ENCODE measurements around the gene BTBD9. TPM values are rescaled to one million over a fixed set of nuclear protein-coding genes. Genes with fewer than 3 reads are reported as not detected.

BTBD9 gene
- total RNA-seq, 1 experiment from 2014 or later: 8.9 TPM

DNA sequence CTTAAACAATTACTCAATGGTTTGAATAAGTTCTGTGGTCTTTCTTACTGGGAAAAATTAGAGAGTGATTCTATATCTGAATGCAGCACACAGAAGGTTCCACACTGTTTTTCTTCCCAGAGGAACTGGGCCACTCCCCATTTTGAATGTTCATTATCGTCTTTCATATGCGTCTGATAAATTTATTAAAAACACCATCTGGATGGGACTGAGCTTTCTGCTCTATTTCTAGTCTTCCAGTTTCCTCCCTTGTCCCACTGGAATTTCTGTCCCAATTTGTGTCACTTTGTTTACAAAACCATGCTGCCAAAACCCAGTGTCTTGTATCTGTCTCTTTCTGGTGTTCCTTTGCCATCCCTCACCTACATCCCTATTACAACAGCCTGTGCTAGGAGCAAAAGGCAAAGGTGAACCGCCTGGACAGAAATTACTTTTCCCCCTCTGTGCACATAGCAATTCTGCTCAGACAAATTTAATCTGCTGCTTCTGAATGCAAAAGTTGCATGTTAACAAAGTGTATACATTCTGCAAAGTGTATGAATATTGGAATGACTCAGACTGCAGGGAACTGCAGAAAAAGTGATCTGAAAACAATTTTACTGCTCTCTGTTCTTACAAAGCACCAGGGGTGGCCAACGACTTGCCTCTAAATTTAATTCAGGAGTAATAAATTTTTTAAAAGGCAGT lies 333.6 kb downstream of the BTBD9 start:
- Histone ChIP-seq H3K23me2 (ENCODE audit: insufficient read length, low read depth, low read length, poor library complexity, severe bottlenecking) (no peaks in the 10 kb centered on the region), H3K4me1 (ENCODE audit: insufficient read depth, low read length) (no peaks in the 10 kb centered on the region), H3K9me3 (ENCODE audit: control insufficient read depth, low read depth, low read length) (no peaks in the 10 kb centered on the region), H3K4ac (ENCODE audit: low read depth, low read length) (no peak overlapping the region), H3K9ac (ENCODE audit: extremely low read depth, insufficient read length, low read length) (no peak overlapping the region), H3K79me2 (ENCODE audit: insufficient read depth, low read length) (no peaks in the 10 kb centered on the region), H2BK20ac (ENCODE audit: low read depth, low read length, poor library complexity, severe bottlenecking) (no peak overlapping the region), H2BK15ac (ENCODE audit: low read depth, low read length) (no peak overlapping the region), H4K5ac (ENCODE audit: insufficient read length, low read depth, low read length) (no peak overlapping the region), H3K79me1 (ENCODE audit: insufficient read depth, low read depth, low read length, poor library complexity, severe bottlenecking) (no peaks in the 10 kb centered on the region), H3K27me3 (ENCODE audit: insufficient read depth, low read length) (no peaks in the 10 kb centered on the region), H2AFZ (ENCODE audit: low read length) (no peak overlapping the region), H3K18ac (ENCODE audit: insufficient read length, low read depth, low read length) (no peak overlapping the region), H3K56ac (ENCODE audit: insufficient read length, low read depth, low read length) (no peak overlapping the region), H4K8ac (replicated peaks; ENCODE audit: insufficient read length, low read depth, low read length) (no peak overlapping the region), H4K20me1 (ENCODE audit: control insufficient read depth, insufficient read depth, insufficient read length) (no peaks in the 10 kb centered on the region), H4K91ac (ENCODE audit: insufficient read length, low read depth, low read length) (no peak overlapping the region), H2BK12ac (ENCODE audit: insufficient read length, low read depth, low read length) (no peak overlapping the region), H3K14ac (ENCODE audit: insufficient read depth, low read length) (no peak overlapping the region), H3T11ph (ENCODE audit: low read length) (no peak overlapping the region), H2AK5ac (ENCODE audit: insufficient read length, low read length) (no peak overlapping the region), H3K23ac (ENCODE audit: insufficient read length, low read depth, low read length) (no peak overlapping the region), H2BK5ac (ENCODE audit: insufficient read length, low read length) (no peak overlapping the region), H3K27ac (ENCODE audit: insufficient read length, low read depth, low read length) (no peak overlapping the region), H3K4me2 (ENCODE audit: insufficient read depth, insufficient read length, low read length) (no peak overlapping the region), H2BK120ac (ENCODE audit: low read depth, low read length, poor library complexity, severe bottlenecking) (no peak overlapping the region)
- Mint-ChIP-seq H3K27me3 (ENCODE audit: low read depth) (no peaks in the 10 kb centered on the region), H3K9me3 (no peaks in the 10 kb centered on the region), H3K4me3 (no peak overlapping the region), H3K27ac (peak overlapping the region in 1 of 3 experiments; percentile 8; a peak in 1 of 7 replicates), H3K36me3 (ENCODE audit: insufficient read depth in 1 of 3, low read depth in 3 of 3) (no peaks in the 10 kb centered on the region), H3K4me1 (peaks cover 13 to 16% of the 10 kb centered on the region in 2 experiments)
- no CpG with 5 or more reads among the region's 4 CpGs for WGBS (ENCODE audit: extremely low coverage, insufficient read length, low lambda C conversion rate)
- TF ChIP-seq, protein P1, sequence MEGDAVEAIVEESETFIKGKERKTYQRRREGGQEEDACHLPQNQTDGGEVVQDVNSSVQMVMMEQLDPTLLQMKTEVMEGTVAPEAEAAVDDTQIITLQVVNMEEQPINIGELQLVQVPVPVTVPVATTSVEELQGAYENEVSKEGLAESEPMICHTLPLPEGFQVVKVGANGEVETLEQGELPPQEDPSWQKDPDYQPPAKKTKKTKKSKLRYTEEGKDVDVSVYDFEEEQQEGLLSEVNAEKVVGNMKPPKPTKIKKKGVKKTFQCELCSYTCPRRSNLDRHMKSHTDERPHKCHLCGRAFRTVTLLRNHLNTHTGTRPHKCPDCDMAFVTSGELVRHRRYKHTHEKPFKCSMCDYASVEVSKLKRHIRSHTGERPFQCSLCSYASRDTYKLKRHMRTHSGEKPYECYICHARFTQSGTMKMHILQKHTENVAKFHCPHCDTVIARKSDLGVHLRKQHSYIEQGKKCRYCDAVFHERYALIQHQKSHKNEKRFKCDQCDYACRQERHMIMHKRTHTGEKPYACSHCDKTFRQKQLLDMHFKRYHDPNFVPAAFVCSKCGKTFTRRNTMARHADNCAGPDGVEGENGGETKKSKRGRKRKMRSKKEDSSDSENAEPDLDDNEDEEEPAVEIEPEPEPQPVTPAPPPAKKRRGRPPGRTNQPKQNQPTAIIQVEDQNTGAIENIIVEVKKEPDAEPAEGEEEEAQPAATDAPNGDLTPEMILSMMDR (conservative IDR thresholded peaks at IDR 0.05): no peak
- DNase-seq: no peak

Data from H9 (cell line).